Measurements from ENCODE around the gene GRID2.

GRID2 gene

DNA sequence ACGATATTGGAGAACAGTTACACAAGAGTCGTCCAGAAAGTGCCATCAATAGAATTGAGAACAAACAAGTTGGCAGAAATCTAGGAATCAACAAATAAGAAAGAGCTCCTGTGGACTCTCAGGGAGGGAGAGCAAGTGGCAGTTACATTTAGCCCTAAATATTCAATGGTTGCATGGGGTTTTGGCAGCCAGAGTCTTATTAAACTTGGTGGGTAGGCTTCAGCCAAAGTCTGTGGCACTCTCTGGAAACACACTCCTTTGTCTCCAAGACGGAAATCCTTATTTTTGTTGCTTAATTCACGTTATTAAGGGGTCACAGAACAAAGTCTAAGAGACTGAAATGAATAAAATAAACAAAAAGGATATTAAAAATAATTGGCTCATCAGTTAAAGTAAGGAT, 782.6 kb downstream of the GRID2 start:
- Histone ChIP-seq H3K36me3 (ENCODE audit: control insufficient read depth, insufficient read depth, low read length) (no peaks in the 10 kb centered on the region), H3K4me1 (ENCODE audit: control insufficient read depth, insufficient read depth, low read length) (no peaks in the 10 kb centered on the region), H3K9ac (ENCODE audit: low read length) (no peak overlapping the region), H3K4me3 (ENCODE audit: low read length) (no peak overlapping the region), H3K27me3 (ENCODE audit: control insufficient read depth, insufficient read depth, low read length) (no peaks in the 10 kb centered on the region), H3K27ac (ENCODE audit: low read depth, low read length) (no peak overlapping the region)

DNA sequence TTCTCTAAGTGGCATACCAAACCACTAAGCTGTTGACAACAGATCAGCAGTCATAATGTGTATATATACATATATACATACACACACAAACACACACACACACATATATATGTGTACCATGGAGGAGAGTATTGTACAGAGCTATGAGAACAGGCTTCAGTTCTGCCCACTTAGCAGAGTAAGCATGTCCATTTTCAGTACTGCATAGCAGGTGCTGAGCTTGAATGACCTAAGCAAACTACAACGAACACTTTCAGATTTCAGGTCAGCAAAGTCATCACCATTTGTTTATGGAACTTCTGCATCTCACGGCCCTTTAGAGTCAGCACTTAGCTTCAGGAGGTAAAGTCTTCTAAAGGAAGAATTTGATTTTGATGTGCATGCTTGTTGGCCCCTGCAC, 789.0 kb downstream of the GRID2 start:
- H3K9ac ChIP-seq (ENCODE audit: low read length), result no peak overlapping the region
- no peak overlapping the region for H3K4me3 ChIP-seq (ENCODE audit: low read length)
- H3K27ac ChIP-seq (ENCODE audit: low read depth, low read length), result no peak overlapping the region
- H3K27me3 ChIP-seq (ENCODE audit: control insufficient read depth, insufficient read depth, low read length), result no peaks in the 10 kb centered on the region
- no peaks in the 10 kb centered on the region for H3K4me1 ChIP-seq (ENCODE audit: control insufficient read depth, insufficient read depth, low read length)
- H3K36me3 ChIP-seq (ENCODE audit: control insufficient read depth, insufficient read depth, low read length), result no peaks in the 10 kb centered on the region

DNA sequence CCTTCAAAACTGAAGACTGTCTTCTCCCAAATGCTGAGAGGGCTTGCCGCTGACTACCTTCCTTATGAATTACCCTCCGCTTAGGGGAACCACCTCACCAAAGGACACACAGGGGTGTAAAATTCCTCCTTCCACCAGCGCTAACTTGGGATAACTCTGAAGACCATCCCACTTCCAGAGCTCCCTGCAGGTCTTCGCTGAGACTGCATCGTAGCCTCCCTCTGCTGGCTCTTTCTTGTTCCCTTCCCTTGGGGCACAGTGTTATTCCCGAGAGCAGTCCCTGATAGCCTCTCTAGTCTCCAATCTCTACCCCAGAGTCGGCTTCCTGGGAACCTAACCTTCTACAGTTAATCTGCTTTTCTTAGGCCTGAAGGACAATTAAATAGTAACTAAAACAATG, 799.3 kb downstream of the GRID2 start:
- no peaks in the 10 kb centered on the region for H3K27me3 ChIP-seq (ENCODE audit: control insufficient read depth, insufficient read depth, low read length)
- no peaks in the 10 kb centered on the region for H3K36me3 ChIP-seq (ENCODE audit: control insufficient read depth, insufficient read depth, low read length)
- no peak overlapping the region for H3K27ac ChIP-seq (ENCODE audit: low read depth, low read length)
- H3K4me3 ChIP-seq (ENCODE audit: low read length), result no peak overlapping the region
- H3K4me1 ChIP-seq (ENCODE audit: control insufficient read depth, insufficient read depth, low read length), result no peaks in the 10 kb centered on the region
- no peak overlapping the region for H3K9ac ChIP-seq (ENCODE audit: low read length)

DNA sequence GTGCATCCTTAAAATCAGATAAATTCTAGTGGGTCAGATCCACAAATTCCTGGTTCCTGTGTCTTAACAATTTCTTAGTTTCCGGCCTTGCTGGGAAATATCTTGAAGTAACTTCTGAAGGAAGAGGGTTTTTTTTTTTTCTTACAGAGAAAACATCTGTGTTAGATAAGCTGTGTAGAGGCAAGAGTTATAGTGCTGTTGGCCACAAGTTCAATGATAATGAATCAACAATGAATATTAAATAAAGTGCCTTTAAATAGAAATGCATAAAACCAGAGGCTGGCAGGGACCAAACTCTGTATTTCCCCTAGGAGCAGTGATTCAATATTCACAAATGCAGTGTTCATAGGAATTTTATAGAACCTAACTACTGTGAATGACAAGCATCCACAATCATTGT, 812.9 kb downstream of the GRID2 start:
- H3K4me3 ChIP-seq (ENCODE audit: low read length), result no peak overlapping the region
- H3K9ac ChIP-seq (ENCODE audit: low read length), result no peak overlapping the region
- H3K27me3 ChIP-seq (ENCODE audit: control insufficient read depth, insufficient read depth, low read length), result no peaks in the 10 kb centered on the region
- H3K36me3 ChIP-seq (ENCODE audit: control insufficient read depth, insufficient read depth, low read length), result no peaks in the 10 kb centered on the region
- H3K4me1 ChIP-seq (ENCODE audit: control insufficient read depth, insufficient read depth, low read length), result no peaks in the 10 kb centered on the region
- H3K27ac ChIP-seq (ENCODE audit: low read depth, low read length), result no peak overlapping the region

DNA sequence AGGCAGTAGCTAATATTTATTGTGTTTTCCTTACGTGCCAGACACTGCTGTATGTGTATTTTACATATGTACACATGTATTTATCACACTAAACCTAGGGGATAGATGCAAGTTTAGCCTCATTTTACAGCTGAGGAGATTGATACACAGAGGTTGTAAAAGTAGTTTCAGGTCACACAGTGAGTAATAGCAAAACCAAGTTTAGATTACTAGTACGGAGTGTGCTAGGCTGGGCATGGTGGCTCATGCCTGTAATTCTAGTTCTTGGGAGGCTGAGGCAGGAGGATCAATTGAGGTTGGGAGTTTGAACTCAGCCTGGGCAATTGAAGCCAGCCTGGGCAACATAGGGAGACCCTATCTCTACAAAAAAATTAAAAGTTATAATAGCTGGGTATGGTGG, 823.7 kb downstream of the GRID2 start:
- no peak overlapping the region for H3K27ac ChIP-seq (ENCODE audit: low read depth, low read length)
- H3K36me3 ChIP-seq (ENCODE audit: control insufficient read depth, insufficient read depth, low read length), result no peaks in the 10 kb centered on the region
- H3K27me3 ChIP-seq (ENCODE audit: control insufficient read depth, insufficient read depth, low read length), result no peaks in the 10 kb centered on the region
- no peaks in the 10 kb centered on the region for H3K4me1 ChIP-seq (ENCODE audit: control insufficient read depth, insufficient read depth, low read length)
- H3K4me3 ChIP-seq (ENCODE audit: low read length), result no peak overlapping the region
- no peak overlapping the region for H3K9ac ChIP-seq (ENCODE audit: low read length)

DNA sequence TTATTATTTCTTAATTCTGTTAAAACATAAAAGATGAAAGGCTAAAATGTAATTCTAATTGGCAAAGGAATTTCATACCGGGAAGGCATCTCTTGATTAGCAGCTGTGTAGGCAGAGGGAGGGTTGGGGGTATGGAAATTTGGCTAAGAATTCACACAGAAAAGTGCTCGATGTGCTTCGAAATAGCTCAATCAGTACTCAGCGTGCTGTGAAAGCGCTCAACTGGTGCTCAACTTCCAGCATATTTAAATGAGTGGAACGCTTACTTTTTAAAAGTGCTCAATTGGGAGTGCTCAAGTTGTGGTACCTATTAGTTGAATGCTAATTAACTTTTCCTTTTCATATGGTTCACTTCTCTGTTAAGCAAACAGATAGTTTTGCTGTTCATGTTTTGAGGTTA, 828.9 kb downstream of the GRID2 start:
- Histone ChIP-seq H3K4me3 (ENCODE audit: low read length) (no peak overlapping the region), H3K9ac (ENCODE audit: low read length) (no peak overlapping the region), H3K27me3 (ENCODE audit: control insufficient read depth, insufficient read depth, low read length) (no peaks in the 10 kb centered on the region), H3K27ac (ENCODE audit: low read depth, low read length) (no peak overlapping the region), H3K36me3 (ENCODE audit: control insufficient read depth, insufficient read depth, low read length) (no peaks in the 10 kb centered on the region), H3K4me1 (ENCODE audit: control insufficient read depth, insufficient read depth, low read length) (no peaks in the 10 kb centered on the region)

DNA sequence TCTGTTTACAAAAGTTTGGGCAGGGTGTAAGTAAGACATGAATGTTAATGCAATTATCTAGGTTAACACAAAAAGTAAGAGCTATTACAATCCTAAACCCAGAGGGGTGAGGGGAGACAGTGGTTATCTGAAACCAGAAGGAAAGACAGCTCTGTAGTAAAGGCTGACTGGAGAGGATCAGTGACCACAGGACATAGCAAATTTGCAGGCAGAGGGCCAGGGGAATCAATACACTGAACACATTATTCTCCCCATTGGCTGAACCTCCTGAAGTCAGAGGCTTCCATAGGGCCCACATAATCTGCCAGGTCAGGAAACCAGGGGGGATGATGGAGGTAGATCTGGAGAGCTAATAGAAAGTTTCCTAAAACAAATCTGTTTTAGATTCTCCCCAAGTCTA, 835.4 kb downstream of the GRID2 start:
- H3K36me3 ChIP-seq (ENCODE audit: control insufficient read depth, insufficient read depth, low read length), result no peaks in the 10 kb centered on the region
- H3K27me3 ChIP-seq (ENCODE audit: control insufficient read depth, insufficient read depth, low read length), result no peaks in the 10 kb centered on the region
- no peak overlapping the region for H3K27ac ChIP-seq (ENCODE audit: low read depth, low read length)
- no peak overlapping the region for H3K4me3 ChIP-seq (ENCODE audit: low read length)
- H3K4me1 ChIP-seq (ENCODE audit: control insufficient read depth, insufficient read depth, low read length), result no peaks in the 10 kb centered on the region
- H3K9ac ChIP-seq (ENCODE audit: low read length), result no peak overlapping the region

DNA sequence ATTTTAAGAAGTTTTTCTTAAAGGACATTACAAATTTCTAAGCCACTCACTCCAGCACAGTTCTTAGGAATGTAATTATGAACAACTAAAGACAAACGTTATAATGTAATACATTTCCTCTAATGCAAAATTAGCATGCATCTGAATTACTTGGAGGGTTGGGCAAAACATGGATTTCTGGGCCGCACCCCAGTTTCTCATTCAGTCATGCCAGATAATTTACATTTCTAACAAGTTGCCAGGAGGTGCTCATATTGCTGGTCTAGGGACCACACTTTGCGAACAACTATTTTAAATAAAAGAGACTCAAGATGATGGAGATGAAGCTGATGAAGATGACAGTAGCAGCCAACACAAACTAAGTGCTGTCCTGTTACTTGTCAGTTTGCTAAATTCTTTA, 840.1 kb downstream of the GRID2 start:
- no peaks in the 10 kb centered on the region for H3K4me1 ChIP-seq (ENCODE audit: control insufficient read depth, insufficient read depth, low read length)
- no peak overlapping the region for H3K4me3 ChIP-seq (ENCODE audit: low read length)
- H3K27me3 ChIP-seq (ENCODE audit: control insufficient read depth, insufficient read depth, low read length), result no peaks in the 10 kb centered on the region
- H3K36me3 ChIP-seq (ENCODE audit: control insufficient read depth, insufficient read depth, low read length), result no peaks in the 10 kb centered on the region
- no peak overlapping the region for H3K9ac ChIP-seq (ENCODE audit: low read length)
- no peak overlapping the region for H3K27ac ChIP-seq (ENCODE audit: low read depth, low read length)

DNA sequence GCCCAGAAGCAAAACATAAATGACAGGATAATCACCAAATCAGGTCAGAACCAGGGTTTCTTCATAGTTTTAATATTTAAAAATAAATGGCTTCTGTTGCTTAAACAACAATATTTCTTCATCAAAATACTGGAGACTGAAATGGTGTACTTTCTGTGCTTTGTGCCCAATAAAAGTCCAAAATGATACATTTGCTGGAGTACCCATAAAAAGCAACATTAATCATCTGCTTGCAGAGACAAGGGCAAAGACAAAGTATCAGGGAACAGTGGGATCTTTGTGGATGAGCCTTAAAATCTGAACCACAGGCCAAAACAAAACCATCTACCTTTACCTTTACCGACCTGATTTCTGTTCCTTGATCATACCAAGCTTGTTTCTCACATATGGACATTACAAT, 840.9 kb downstream of the GRID2 start:
- H3K9ac ChIP-seq (ENCODE audit: low read length), result no peak overlapping the region
- H3K4me1 ChIP-seq (ENCODE audit: control insufficient read depth, insufficient read depth, low read length), result no peaks in the 10 kb centered on the region
- no peaks in the 10 kb centered on the region for H3K36me3 ChIP-seq (ENCODE audit: control insufficient read depth, insufficient read depth, low read length)
- H3K27ac ChIP-seq (ENCODE audit: low read depth, low read length), result no peak overlapping the region
- no peak overlapping the region for H3K4me3 ChIP-seq (ENCODE audit: low read length)
- H3K27me3 ChIP-seq (ENCODE audit: control insufficient read depth, insufficient read depth, low read length), result no peaks in the 10 kb centered on the region

DNA sequence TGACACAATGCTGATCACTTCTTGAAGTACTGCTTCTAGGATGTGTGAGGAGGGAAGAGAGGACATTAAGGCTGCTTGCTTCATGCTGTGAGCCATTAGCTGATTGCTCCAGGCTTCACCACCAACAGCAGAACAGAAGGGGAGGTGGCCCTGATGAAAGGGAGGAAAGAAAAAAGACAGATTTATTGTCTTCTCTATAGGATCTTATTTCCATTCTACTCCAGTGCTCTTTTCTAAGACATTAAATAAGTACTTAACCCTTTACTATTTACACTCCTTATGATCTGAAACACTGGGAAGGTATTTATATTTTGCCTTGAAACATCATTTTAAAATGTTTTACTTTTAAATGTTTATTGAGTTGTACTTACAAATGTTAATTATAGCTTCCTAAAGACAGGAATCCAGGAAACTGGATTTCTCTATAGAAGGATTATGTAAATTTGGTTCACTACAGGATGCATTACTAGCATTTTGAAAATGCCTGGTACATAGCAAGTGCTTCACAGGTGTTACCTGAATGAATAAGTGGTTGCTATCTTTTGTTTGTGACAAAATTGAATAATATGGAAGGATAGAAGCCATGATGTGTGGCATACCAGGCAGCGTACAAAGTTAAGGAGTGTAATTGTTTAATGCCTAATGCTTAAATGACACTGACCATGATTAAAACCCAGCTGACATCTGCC, 843.9 kb downstream of the GRID2 start:
- no peaks in the 10 kb centered on the region for H3K4me1 ChIP-seq (ENCODE audit: control insufficient read depth, insufficient read depth, low read length)
- H3K9ac ChIP-seq (ENCODE audit: low read length), result no peak overlapping the region
- no peak overlapping the region for H3K27ac ChIP-seq (ENCODE audit: low read depth, low read length)
- no peaks in the 10 kb centered on the region for H3K27me3 ChIP-seq (ENCODE audit: control insufficient read depth, insufficient read depth, low read length)
- no peak overlapping the region for H3K4me3 ChIP-seq (ENCODE audit: low read length)
- H3K36me3 ChIP-seq (ENCODE audit: control insufficient read depth, insufficient read depth, low read length), result no peaks in the 10 kb centered on the region

DNA sequence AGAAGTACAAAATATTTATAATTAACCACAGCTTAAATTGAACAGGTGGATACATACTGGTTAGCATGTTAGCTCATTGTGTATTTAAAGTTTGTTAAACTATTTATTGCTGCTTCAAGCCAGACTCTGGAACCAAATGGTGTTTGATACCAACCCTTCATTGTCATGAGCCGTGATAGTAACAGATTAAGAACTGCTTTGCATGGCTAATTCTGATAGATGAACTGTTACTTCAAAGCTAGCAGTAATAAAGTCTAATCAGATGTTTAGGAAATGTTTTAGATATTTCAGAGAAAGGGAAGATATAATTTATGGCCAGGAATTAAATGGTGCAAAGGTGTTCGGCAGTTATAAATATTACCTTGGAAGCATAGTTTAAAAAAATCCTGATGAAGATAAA, 848.7 kb downstream of the GRID2 start:
- Histone ChIP-seq H3K9ac (ENCODE audit: low read length) (no peak overlapping the region), H3K4me3 (ENCODE audit: low read length) (no peak overlapping the region), H3K27me3 (ENCODE audit: control insufficient read depth, insufficient read depth, low read length) (no peaks in the 10 kb centered on the region), H3K36me3 (ENCODE audit: control insufficient read depth, insufficient read depth, low read length) (no peaks in the 10 kb centered on the region), H3K4me1 (ENCODE audit: control insufficient read depth, insufficient read depth, low read length) (no peaks in the 10 kb centered on the region), H3K27ac (ENCODE audit: low read depth, low read length) (no peak overlapping the region)

DNA sequence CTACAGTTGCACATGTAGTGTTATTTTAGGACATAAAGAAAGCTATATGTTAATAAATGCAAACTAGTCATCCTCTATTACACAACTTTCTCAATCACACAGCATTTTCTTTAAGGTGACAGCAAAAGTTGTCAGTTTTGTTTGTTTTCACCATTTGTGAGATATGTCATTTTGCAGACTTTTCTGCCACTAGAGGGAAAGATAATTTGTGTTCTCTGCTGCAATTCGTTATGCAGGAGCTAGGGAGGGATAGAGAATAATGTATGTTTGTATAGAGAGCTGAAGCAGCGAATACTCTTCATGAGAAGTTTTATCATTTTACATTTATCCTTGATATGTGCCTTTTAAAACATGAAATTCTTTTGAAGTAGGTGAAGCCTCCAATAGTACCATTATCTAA, 854.2 kb downstream of the GRID2 start:
- H3K36me3 ChIP-seq (ENCODE audit: control insufficient read depth, insufficient read depth, low read length), result no peaks in the 10 kb centered on the region

DNA sequence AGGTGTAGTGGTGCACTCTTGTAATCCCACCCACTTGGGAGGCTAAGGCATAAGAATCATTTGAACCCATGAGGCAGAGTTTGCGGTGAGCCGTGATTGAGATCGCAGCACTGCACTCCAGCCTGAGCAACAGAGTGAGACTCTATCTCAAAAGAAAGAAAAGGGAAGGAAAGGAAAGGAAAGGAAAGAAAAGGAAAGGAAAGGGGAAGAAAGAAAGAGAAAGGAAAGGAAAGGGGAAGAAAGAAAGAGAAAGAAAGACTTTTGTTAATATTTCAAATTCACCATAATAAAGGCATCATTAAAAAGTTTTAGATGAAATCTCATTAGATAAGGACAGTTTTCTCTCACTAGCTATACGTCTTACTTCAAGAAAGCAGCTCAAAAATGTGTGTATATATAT, 864.3 kb downstream of the GRID2 start:
- Histone ChIP-seq H3K4me1 (ENCODE audit: control insufficient read depth, insufficient read depth, low read length) (no peaks in the 10 kb centered on the region), H3K4me3 (ENCODE audit: low read length) (no peak overlapping the region), H3K36me3 (ENCODE audit: control insufficient read depth, insufficient read depth, low read length) (no peaks in the 10 kb centered on the region), H3K9ac (ENCODE audit: low read length) (no peak overlapping the region), H3K27me3 (ENCODE audit: control insufficient read depth, insufficient read depth, low read length) (no peaks in the 10 kb centered on the region), H3K27ac (ENCODE audit: low read depth, low read length) (no peak overlapping the region)

More for the DNA sequence above, 854.2 kb downstream of the GRID2 start:
- Histone ChIP-seq H3K4me1 (ENCODE audit: control insufficient read depth, insufficient read depth, low read length) (no peaks in the 10 kb centered on the region), H3K9ac (ENCODE audit: low read length) (no peak overlapping the region), H3K4me3 (ENCODE audit: low read length) (no peak overlapping the region), H3K27ac (ENCODE audit: low read depth, low read length) (no peak overlapping the region), H3K27me3 (ENCODE audit: control insufficient read depth, insufficient read depth, low read length) (no peaks in the 10 kb centered on the region)
